H9 (cell line): Measurements from ENCODE around the gene BRD7. TPM values are rescaled to one million over a fixed set of nuclear protein-coding genes. Genes with fewer than 3 reads are reported as not detected.

Source experiments
- DNase-seq: peaks from one replicate; pipeline ENCODE4 v3.0.0-alpha.2; 2017
- H2AFZ ChIP-seq: one replicate; pipeline ENCODE4 v1.6.1; 2013; ENCODE audit warnings: mild to moderate bottlenecking, low read length, control low read depth, moderate library complexity
- H2AK5ac ChIP-seq: 2 replicates; pipeline ENCODE4 v1.6.1; 2013; ENCODE audit warnings: low read length, control low read depth, mixed read lengths; ENCODE audit not compliant: insufficient read length
- H2BK120ac ChIP-seq: one replicate; pipeline ENCODE4 v1.6.1; 2013; ENCODE audit warnings: low read depth, mild to moderate bottlenecking, low read length, control low read depth, inconsistent platforms; ENCODE audit not compliant: poor library complexity, severe bottlenecking
- H2BK12ac ChIP-seq: 2 replicates; pipeline ENCODE4 v1.6.1; 2013; ENCODE audit warnings: low read length, control low read depth, mixed read lengths, low read depth; ENCODE audit not compliant: insufficient read length
- H2BK15ac ChIP-seq: 2 replicates; pipeline ENCODE4 v1.6.1; 2013; ENCODE audit warnings: low read depth, low read length, control low read depth
- H2BK20ac ChIP-seq: one replicate; pipeline ENCODE4 v1.6.1; 2013; ENCODE audit warnings: low read depth, mild to moderate bottlenecking, low read length, control low read depth, inconsistent platforms; ENCODE audit not compliant: poor library complexity, severe bottlenecking
- H2BK5ac ChIP-seq: 2 replicates; pipeline ENCODE4 v1.6.1; 2013; ENCODE audit warnings: low read length, control low read depth, mixed read lengths; ENCODE audit not compliant: insufficient read length
- H3K14ac ChIP-seq: 2 replicates; pipeline ENCODE4 v1.6.1; 2013; ENCODE audit warnings: low read length, control low read depth; ENCODE audit not compliant: insufficient read depth
- H3K18ac ChIP-seq: 2 replicates; pipeline ENCODE4 v1.6.1; 2013; ENCODE audit warnings: low read depth, mild to moderate bottlenecking, mixed read lengths, low read length, control low read depth; ENCODE audit not compliant: insufficient read length
- H3K23ac ChIP-seq: 2 replicates; pipeline ENCODE4 v1.6.1; 2013; ENCODE audit warnings: low read length, control low read depth, mixed read lengths, low read depth; ENCODE audit not compliant: insufficient read length
- H3K23me2 ChIP-seq: 2 replicates; pipeline ENCODE4 v1.6.1; 2013; ENCODE audit warnings: low read depth, mild to moderate bottlenecking, mixed read lengths, low read length, control low read depth; ENCODE audit not compliant: insufficient read length, poor library complexity, severe bottlenecking
- H3K27ac ChIP-seq: 2 replicates; pipeline ENCODE4 v1.5.1; 2013; ENCODE audit warnings: low read length, control low read depth, mixed read lengths, low read depth; ENCODE audit not compliant: insufficient read length
- H3K27me3 ChIP-seq: 2 replicates; pipeline ENCODE4 v1.6.1; 2013; ENCODE audit warnings: low read length, control low read depth, inconsistent platforms; ENCODE audit not compliant: insufficient read depth
- H3K4ac ChIP-seq: 2 replicates; pipeline ENCODE4 v1.6.1; 2013; ENCODE audit warnings: low read depth, mild to moderate bottlenecking, control low read depth, inconsistent platforms, low read length, moderate library complexity
- H3K4me1 ChIP-seq: 2 replicates; pipeline ENCODE4 v1.6.1; 2013; ENCODE audit warnings: low read length, control low read depth, inconsistent platforms; ENCODE audit not compliant: insufficient read depth
- H3K4me2 ChIP-seq: 2 replicates; pipeline ENCODE4 v1.6.1; 2013; ENCODE audit warnings: low read length, control low read depth, mixed read lengths; ENCODE audit not compliant: insufficient read length, insufficient read depth
- H3K56ac ChIP-seq: 2 replicates; pipeline ENCODE4 v1.6.1; 2013; ENCODE audit warnings: low read depth, mild to moderate bottlenecking, mixed read lengths, low read length, control low read depth; ENCODE audit not compliant: insufficient read length
- H3K79me1 ChIP-seq: 2 replicates; pipeline ENCODE4 v1.6.1; 2013; ENCODE audit warnings: low read depth, mild to moderate bottlenecking, moderate library complexity, low read length, control low read depth, inconsistent platforms; ENCODE audit not compliant: insufficient read depth, poor library complexity, severe bottlenecking
- H3K79me2 ChIP-seq: 2 replicates; pipeline ENCODE4 v1.6.1; 2013; ENCODE audit warnings: low read length, control low read depth, inconsistent platforms; ENCODE audit not compliant: insufficient read depth
- H3K9ac ChIP-seq: 2 replicates; pipeline ENCODE4 v1.6.1; 2013; ENCODE audit warnings: low read length, control low read depth, mixed read lengths; ENCODE audit not compliant: insufficient read length; ENCODE audit errors: extremely low read depth
- H3K9me3 ChIP-seq: one replicate; pipeline ENCODE4 v1.6.1; 2013; ENCODE audit warnings: low read depth, low read length, inconsistent platforms; ENCODE audit not compliant: control insufficient read depth
- H3T11ph ChIP-seq: one replicate; pipeline ENCODE4 v1.6.1; 2013; ENCODE audit warnings: mild to moderate bottlenecking, low read length, control low read depth, inconsistent platforms
- H4K20me1 ChIP-seq: one replicate; pipeline ENCODE4 v1.6.1; 2013; ENCODE audit not compliant: control insufficient read depth, insufficient read length, insufficient read depth
- H4K5ac ChIP-seq: 2 replicates; pipeline ENCODE4 v1.6.1; 2013; ENCODE audit warnings: low read depth, mild to moderate bottlenecking, mixed read lengths, low read length, control low read depth; ENCODE audit not compliant: insufficient read length
- H4K8ac ChIP-seq: replicated peaks from 2 replicates; pipeline ENCODE4 v1.6.1; 2013; ENCODE audit warnings: low read length, control low read depth, mixed read lengths, low read depth; ENCODE audit not compliant: insufficient read length
- H4K91ac ChIP-seq: 2 replicates; pipeline ENCODE4 v1.6.1; 2013; ENCODE audit warnings: low read depth, mild to moderate bottlenecking, moderate library complexity, mixed read lengths, low read length, control low read depth; ENCODE audit not compliant: insufficient read length
- H3K27ac Mint-ChIP-seq, 3 experiments: 2 replicates in 2 of 3; 3 replicates in 1 of 3; pipeline ENCODE4 v1.8.0; 2020 to 2021; ENCODE audit warnings: mixed read lengths in 3 of 3, mild to moderate bottlenecking in 1 of 3, moderate library complexity in 1 of 3
- H3K27me3 Mint-ChIP-seq: 2 replicates; pipeline ENCODE4 v1.8.0; 2021; ENCODE audit warnings: low read depth, mild to moderate bottlenecking, moderate library complexity, mixed read lengths
- H3K36me3 Mint-ChIP-seq, 3 experiments: 2 replicates in 2 of 3; 3 replicates in 1 of 3; pipeline ENCODE4 v1.8.0; 2020 to 2021; ENCODE audit warnings: low read depth in 3 of 3, mixed read lengths in 3 of 3; ENCODE audit not compliant: insufficient read depth in 1 of 3
- H3K4me1 Mint-ChIP-seq, 2 experiments: 2 replicates each; pipeline ENCODE4 v1.8.0; 2020; ENCODE audit warnings: mixed read lengths in 2 of 2
- H3K4me3 Mint-ChIP-seq, 2 experiments: 2 replicates in 1 of 2; 3 replicates in 1 of 2; pipeline ENCODE4 v1.8.0; 2020 to 2021; ENCODE audit warnings: mild to moderate bottlenecking in 2 of 2, mixed read lengths in 2 of 2, moderate library complexity in 1 of 2
- H3K9me3 Mint-ChIP-seq, 2 experiments: 2 replicates in 1 of 2; 3 replicates in 1 of 2; pipeline ENCODE4 v1.8.0; 2020; ENCODE audit warnings: mild to moderate bottlenecking in 2 of 2, mixed read lengths in 2 of 2, moderate library complexity in 1 of 2
- WGBS: extraction: QIAGEN DNeasy Blood & Tissue Kit; methylation state at CpG from one replicate; pipeline ENCODE4 v1.1.7; 2013; ENCODE audit warnings: missing lambda C conversion rate, low lambda C conversion rate, mixed read lengths; ENCODE audit not compliant: insufficient read length; ENCODE audit errors: extremely low coverage; 5-methylcytosine and 5-hydroxymethylcytosine counted together
- total RNA-seq: library from RNA; stranded (reverse); gene quantifications from 2 replicates; pipeline ENCODE4 v1.2.1, GENCODE V29; 2021
- TF ChIP-seq, protein P1 (sequence below): fragments of 200-600 bp; sonication (generic); conservative IDR thresholded peaks from 3 replicates; pipeline ENCODE4 v1.8.0; 2021; ENCODE audit warnings: antibody characterized with exemption, mild to moderate bottlenecking

Gene BRD7
- total RNA-seq, 1 experiment from 2014 or later, result 112 TPM

DNA sequence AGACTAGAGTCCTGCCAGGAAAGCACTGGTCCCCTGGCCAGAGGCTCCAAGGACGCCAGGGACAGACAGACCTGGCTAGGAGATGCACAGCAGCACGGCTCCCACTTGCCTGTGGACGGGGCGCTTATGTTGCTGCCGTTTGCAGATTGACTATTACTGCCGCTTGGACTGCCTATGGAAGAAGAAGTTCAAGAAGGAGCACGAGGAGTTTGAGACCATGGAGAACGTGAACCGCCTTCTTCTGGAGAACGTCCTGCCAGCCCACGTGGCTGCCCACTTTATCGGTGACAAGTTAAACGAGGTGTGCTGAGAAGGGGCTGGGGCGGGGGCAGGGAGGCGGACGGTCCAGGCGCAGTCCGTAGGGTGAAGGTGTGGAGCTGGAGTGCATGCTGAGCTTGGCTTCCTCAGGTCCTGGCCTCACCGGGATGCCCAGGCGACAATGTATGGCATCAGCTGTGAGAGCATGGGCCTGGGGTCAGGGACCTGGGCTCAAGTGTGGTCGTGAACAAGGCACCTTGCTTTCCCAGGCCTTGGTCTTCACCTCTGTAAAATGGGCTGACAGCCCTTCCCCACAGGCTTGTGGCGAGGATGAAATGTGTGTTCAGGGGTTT, 56.8 kb downstream of the BRD7 start:
- Histone ChIP-seq H3K56ac (no peak overlapping the region), H3T11ph (no peak overlapping the region), H4K5ac (no peak overlapping the region), H2BK120ac (no peak overlapping the region), H3K27me3 (no peaks in the 10 kb centered on the region), H4K8ac (no peak overlapping the region), H3K27ac (no peak overlapping the region), H3K4me2 (no peak overlapping the region), H2BK5ac (no peak overlapping the region), H2BK20ac (no peak overlapping the region), H3K79me1 (no peaks in the 10 kb centered on the region), H3K14ac (peak overlapping the region; percentile 30; the same call in 1 of the 2 replicates), H3K23me2 (no peaks in the 10 kb centered on the region), H4K20me1 (no peaks in the 10 kb centered on the region), H4K91ac (no peak overlapping the region), H2BK15ac (no peak overlapping the region), H3K18ac (no peak overlapping the region), H3K4ac (no peak overlapping the region), H3K4me1 (no peaks in the 10 kb centered on the region), H2AFZ (no peak overlapping the region), H3K79me2 (no peaks in the 10 kb centered on the region), H3K23ac (no peak overlapping the region), H3K9me3 (no peaks in the 10 kb centered on the region), H2BK12ac (no peak overlapping the region), H2AK5ac (no peak overlapping the region), H3K9ac (no peak overlapping the region)
- DNase-seq, result no peak
- no peak overlapping the region for H3K4me3 Mint-ChIP-seq
- H3K9me3 Mint-ChIP-seq, result no peaks in the 10 kb centered on the region
- H3K27ac Mint-ChIP-seq, result peak overlapping the region in 1 of 3 experiments; percentile 87; a peak in 1 of 7 replicates
- TF ChIP-seq, protein P1, sequence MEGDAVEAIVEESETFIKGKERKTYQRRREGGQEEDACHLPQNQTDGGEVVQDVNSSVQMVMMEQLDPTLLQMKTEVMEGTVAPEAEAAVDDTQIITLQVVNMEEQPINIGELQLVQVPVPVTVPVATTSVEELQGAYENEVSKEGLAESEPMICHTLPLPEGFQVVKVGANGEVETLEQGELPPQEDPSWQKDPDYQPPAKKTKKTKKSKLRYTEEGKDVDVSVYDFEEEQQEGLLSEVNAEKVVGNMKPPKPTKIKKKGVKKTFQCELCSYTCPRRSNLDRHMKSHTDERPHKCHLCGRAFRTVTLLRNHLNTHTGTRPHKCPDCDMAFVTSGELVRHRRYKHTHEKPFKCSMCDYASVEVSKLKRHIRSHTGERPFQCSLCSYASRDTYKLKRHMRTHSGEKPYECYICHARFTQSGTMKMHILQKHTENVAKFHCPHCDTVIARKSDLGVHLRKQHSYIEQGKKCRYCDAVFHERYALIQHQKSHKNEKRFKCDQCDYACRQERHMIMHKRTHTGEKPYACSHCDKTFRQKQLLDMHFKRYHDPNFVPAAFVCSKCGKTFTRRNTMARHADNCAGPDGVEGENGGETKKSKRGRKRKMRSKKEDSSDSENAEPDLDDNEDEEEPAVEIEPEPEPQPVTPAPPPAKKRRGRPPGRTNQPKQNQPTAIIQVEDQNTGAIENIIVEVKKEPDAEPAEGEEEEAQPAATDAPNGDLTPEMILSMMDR, result no peak
- no CpG with 5 or more reads among the region's 22 CpGs for WGBS
- H3K36me3 Mint-ChIP-seq, result peaks cover 0 to 41% (median 19%) of the 10 kb centered on the region in 3 experiments; a peak in 5 of 7 replicates
- no peaks in the 10 kb centered on the region for H3K27me3 Mint-ChIP-seq
- peaks cover 0 to 6% of the 10 kb centered on the region in 2 experiments; a peak in 1 of 4 replicates for H3K4me1 Mint-ChIP-seq
